Lower lobe of right lung (tissue), 2 donors: ENCODE measurements around the gene ZNF488. TPM values are rescaled to one million over a fixed set of nuclear protein-coding genes. Genes with fewer than 3 reads are reported as not detected.

Source experiments
- ATAC-seq, 2 donors: fragments of 200-7000 bp; cut with Tn5 transposase; one replicate each; pipeline ENCODE4 v1.9.1; 2020 to 2022; ENCODE audit warnings: mild to moderate bottlenecking in 2 of 2, moderate library complexity in 2 of 2
- DNase-seq: peaks from one replicate; pipeline ENCODE4 v3.0.0-alpha.2; 2020
- H3K27ac ChIP-seq: fragments of 200-600 bp; one replicate; pipeline ENCODE4 v1.8.0; 2022
- H3K27me3 ChIP-seq: fragments of 200-600 bp; one replicate; pipeline ENCODE4 v1.8.0; 2022; ENCODE audit warnings: low read depth
- H3K36me3 ChIP-seq: fragments of 200-600 bp; one replicate; pipeline ENCODE4 v1.8.0; 2022; ENCODE audit warnings: mild to moderate bottlenecking
- H3K4me1 ChIP-seq: fragments of 200-600 bp; one replicate; pipeline ENCODE4 v1.8.0; 2022
- H3K4me3 ChIP-seq: fragments of 200-600 bp; one replicate; pipeline ENCODE4 v1.8.0; 2022; ENCODE audit warnings: mild to moderate bottlenecking
- H3K9me3 ChIP-seq: fragments of 200-600 bp; one replicate; pipeline ENCODE4 v1.8.0; 2022
- intact Hi-C: fragments of 100-400 bp; cut with DNase I; formaldehyde crosslinking; loops from one replicate; pipeline ENCODE4 v1.11.0; 2022
- total RNA-seq: library from RNA; stranded (reverse); fragmentation: NEBNext Ultra II Directional; extraction: Animal tissue kit (Norgen Biotek cat#: 25700); gene quantifications from one replicate; pipeline ENCODE4 v1.2.1, GENCODE V29; 2021
- TF ChIP-seq, protein P1 (sequence below): fragments of 200-600 bp; IDR thresholded peaks from one replicate; pipeline ENCODE4 v1.8.0; 2022; ENCODE audit warnings: antibody characterized with exemption, mild to moderate bottlenecking
- donor health status: DM: no; HTN: yes; CAD: no; lungs with severe emphysema.

The ZNF488 gene
- total RNA-seq, 1 donor from 2014 or later: 0.38 TPM

GRCh38 chr10:47347303-47347675 is 36.8 kb downstream of the ZNF488 start:
- H3K4me3 ChIP-seq: no peak overlapping the region
- TF ChIP-seq, protein P1, sequence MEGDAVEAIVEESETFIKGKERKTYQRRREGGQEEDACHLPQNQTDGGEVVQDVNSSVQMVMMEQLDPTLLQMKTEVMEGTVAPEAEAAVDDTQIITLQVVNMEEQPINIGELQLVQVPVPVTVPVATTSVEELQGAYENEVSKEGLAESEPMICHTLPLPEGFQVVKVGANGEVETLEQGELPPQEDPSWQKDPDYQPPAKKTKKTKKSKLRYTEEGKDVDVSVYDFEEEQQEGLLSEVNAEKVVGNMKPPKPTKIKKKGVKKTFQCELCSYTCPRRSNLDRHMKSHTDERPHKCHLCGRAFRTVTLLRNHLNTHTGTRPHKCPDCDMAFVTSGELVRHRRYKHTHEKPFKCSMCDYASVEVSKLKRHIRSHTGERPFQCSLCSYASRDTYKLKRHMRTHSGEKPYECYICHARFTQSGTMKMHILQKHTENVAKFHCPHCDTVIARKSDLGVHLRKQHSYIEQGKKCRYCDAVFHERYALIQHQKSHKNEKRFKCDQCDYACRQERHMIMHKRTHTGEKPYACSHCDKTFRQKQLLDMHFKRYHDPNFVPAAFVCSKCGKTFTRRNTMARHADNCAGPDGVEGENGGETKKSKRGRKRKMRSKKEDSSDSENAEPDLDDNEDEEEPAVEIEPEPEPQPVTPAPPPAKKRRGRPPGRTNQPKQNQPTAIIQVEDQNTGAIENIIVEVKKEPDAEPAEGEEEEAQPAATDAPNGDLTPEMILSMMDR: no peak
- H3K9me3 ChIP-seq: no peaks in the 10 kb centered on the region
- H3K4me1 ChIP-seq: no peaks in the 10 kb centered on the region
- H3K27me3 ChIP-seq: no peaks in the 10 kb centered on the region
- no peaks in the 10 kb centered on the region for H3K36me3 ChIP-seq
- DNase-seq (no peak), ATAC-seq (no peak)
- no peak overlapping the region for H3K27ac ChIP-seq
- intact Hi-C loops: no loop called here

GRCh38 chr10:47346581-47347302 is 37.4 kb downstream of the ZNF488 start:
- H3K27ac ChIP-seq: no peak overlapping the region

GRCh38 chr10:47344996-47345870 is 38.9 kb downstream of the ZNF488 start:
- H3K4me3 ChIP-seq: no peak overlapping the region
- no peak overlapping the region for H3K27ac ChIP-seq
- no peaks in the 10 kb centered on the region for H3K9me3 ChIP-seq
- no peaks in the 10 kb centered on the region for H3K36me3 ChIP-seq
- DNase-seq: no peak
- TF ChIP-seq, protein P1: no peak
- intact Hi-C loops: no loop called here
- H3K27me3 ChIP-seq: peaks cover 2% of the 10 kb centered on the region
- H3K4me1 ChIP-seq: no peaks in the 10 kb centered on the region
- ATAC-seq: no peak

More at GRCh38 chr10:47346581-47347302, 37.4 kb downstream of the ZNF488 start:
- Histone ChIP-seq H3K36me3 (no peaks in the 10 kb centered on the region), H3K4me3 (no peak overlapping the region), H3K4me1 (no peaks in the 10 kb centered on the region), H3K27me3 (no peaks in the 10 kb centered on the region), H3K9me3 (no peaks in the 10 kb centered on the region)
- peak; percentile 57 to 69 for ATAC-seq
- TF ChIP-seq, protein P1: no peak
- peak; percentile 74 for DNase-seq
- intact Hi-C loops: no loop called here

- no peak overlapping the region for H3K27ac ChIP-seq
- H3K9me3 ChIP-seq: no peaks in the 10 kb centered on the region
- ATAC-seq: peak; percentile 72 to 89
- TF ChIP-seq, protein P1: peak; percentile 94
- no peaks in the 10 kb centered on the region for H3K36me3 ChIP-seq
- no peaks in the 10 kb centered on the region for H3K4me1 ChIP-seq
- H3K4me3 ChIP-seq: no peak overlapping the region
- intact Hi-C loops: no loop called here
- no peak for DNase-seq
- H3K27me3 ChIP-seq: peaks cover 4% of the 10 kb centered on the region
These were observed 43.4 kb downstream of the ZNF488 start for GRCh38 chr10:47340608-47341170.

DNA sequence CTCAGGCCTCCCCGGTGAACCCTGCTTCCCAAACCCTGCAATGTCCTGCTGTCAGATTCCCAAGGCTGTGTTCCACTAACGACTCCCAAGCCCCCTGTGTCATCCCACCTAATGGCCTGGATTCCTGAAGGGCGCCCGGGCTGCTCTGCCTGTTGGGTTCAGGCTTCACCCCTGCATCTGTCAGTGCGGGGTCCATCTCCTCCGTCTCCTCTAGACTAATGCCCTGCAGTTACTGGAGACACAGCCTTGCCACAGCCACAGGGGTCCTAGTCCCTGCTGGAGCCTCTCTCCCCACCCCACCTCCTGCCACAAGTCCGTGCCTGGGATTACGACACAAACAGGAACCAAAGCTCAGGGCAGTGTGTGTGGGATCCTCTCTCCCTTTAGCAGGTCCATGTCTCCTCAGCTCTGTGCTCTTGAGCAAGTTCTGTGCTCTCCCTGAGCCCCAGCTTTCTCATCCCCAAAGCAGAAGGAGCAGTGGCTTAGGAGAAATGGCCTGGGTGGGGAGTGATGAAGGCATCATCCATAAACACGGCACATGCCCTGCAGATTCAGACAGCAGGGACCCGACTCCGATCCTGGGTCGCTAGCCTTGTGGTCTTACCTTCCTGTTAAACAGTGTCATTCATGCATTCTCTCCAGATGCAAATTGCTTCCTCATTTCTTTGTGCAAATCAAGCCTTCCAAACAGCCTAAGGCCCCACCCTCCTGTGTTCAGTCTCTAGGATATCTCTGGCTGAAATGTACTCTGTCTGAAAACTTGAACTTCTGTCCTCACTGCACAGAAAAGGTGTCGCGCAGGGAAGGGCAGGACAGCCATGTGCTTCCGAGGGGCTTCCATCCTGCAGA is 44.1 kb downstream of the ZNF488 start:
- intact Hi-C loops: no loop called here
- H3K27me3 ChIP-seq: peaks cover 4% of the 10 kb centered on the region
- no peaks in the 10 kb centered on the region for H3K9me3 ChIP-seq
- H3K36me3 ChIP-seq: no peaks in the 10 kb centered on the region
- no peak for DNase-seq
- H3K4me1 ChIP-seq: no peaks in the 10 kb centered on the region
- H3K27ac ChIP-seq: no peak overlapping the region
- TF ChIP-seq, protein P1: no peak
- H3K4me3 ChIP-seq: no peak overlapping the region
- ATAC-seq: peak in 1 of 2 donors; percentile 50
